Trophoblast cell (in vitro differentiated cells and primary cell): ENCODE data around the gene SSR4.

Experiments used
- DNase-seq, 2 donors: peaks; one replicate each; pipeline ENCODE4 v3.0.0-alpha.2; 2016
- H2AFZ ChIP-seq: 2 replicates; pipeline ENCODE4 v1.6.1; 2013; ENCODE audit warnings: low read length, moderate library complexity, mild to moderate bottlenecking; ENCODE audit not compliant: insufficient read depth, poor library complexity
- H2AK5ac ChIP-seq: 2 replicates; pipeline ENCODE4 v1.6.1; 2013; ENCODE audit warnings: mild to moderate bottlenecking, low read length
- H2BK120ac ChIP-seq: 2 replicates; pipeline ENCODE4 v1.6.1; 2013; ENCODE audit warnings: low read length, mild to moderate bottlenecking, moderate library complexity; ENCODE audit not compliant: insufficient read depth, poor library complexity
- H2BK12ac ChIP-seq: 2 replicates; pipeline ENCODE4 v1.6.1; 2013; ENCODE audit warnings: mild to moderate bottlenecking, low read length, moderate library complexity
- H2BK5ac ChIP-seq: 2 replicates; pipeline ENCODE4 v1.6.1; 2013; ENCODE audit warnings: low read length, low read depth, moderate library complexity, mild to moderate bottlenecking; ENCODE audit not compliant: poor library complexity
- H3K14ac ChIP-seq: 2 replicates; pipeline ENCODE4 v1.6.1; 2013; ENCODE audit warnings: mild to moderate bottlenecking, low read length
- H3K18ac ChIP-seq: 2 replicates; pipeline ENCODE4 v1.6.1; 2013; ENCODE audit warnings: mild to moderate bottlenecking, low read length
- H3K23ac ChIP-seq: 2 replicates; pipeline ENCODE4 v1.6.1; 2013; ENCODE audit warnings: low read length
- H3K27ac ChIP-seq: 2 replicates; pipeline ENCODE4 v1.5.1; 2013; ENCODE audit warnings: low read depth, mild to moderate bottlenecking, inconsistent platforms, low read length, moderate library complexity
- H3K27me3 ChIP-seq: 2 replicates; pipeline ENCODE4 v1.6.1; 2013; ENCODE audit warnings: inconsistent platforms, mild to moderate bottlenecking, low read length, moderate library complexity; ENCODE audit not compliant: insufficient read depth
- H3K36me3 ChIP-seq, 2 experiments: 1 replicate in 1 of 2; 2 replicates in 1 of 2; pipeline ENCODE4 v1.6.1; 2013; ENCODE audit warnings: low read length in 2 of 2, mild to moderate bottlenecking in 2 of 2, moderate library complexity in 1 of 2; ENCODE audit not compliant: insufficient read depth in 2 of 2, control insufficient read depth in 1 of 2
- H3K4ac ChIP-seq: 2 replicates; pipeline ENCODE4 v1.6.1; 2013; ENCODE audit warnings: low read depth, mild to moderate bottlenecking, low read length, moderate library complexity
- H3K4me1 ChIP-seq, 2 experiments: 1 replicate in 1 of 2; 2 replicates in 1 of 2; pipeline ENCODE4 v1.6.1; 2013; ENCODE audit warnings: low read length in 2 of 2, mild to moderate bottlenecking in 2 of 2, moderate library complexity in 1 of 2; ENCODE audit not compliant: insufficient read depth in 2 of 2, control insufficient read depth in 1 of 2
- H3K4me2 ChIP-seq: 2 replicates; pipeline ENCODE4 v1.6.1; 2013; ENCODE audit warnings: inconsistent platforms, mild to moderate bottlenecking, low read length, moderate library complexity
- H3K4me3 ChIP-seq: 2 replicates; pipeline ENCODE4 v1.5.1; 2013; ENCODE audit warnings: mild to moderate bottlenecking, low read depth, low read length, inconsistent platforms
- H3K79me1 ChIP-seq: one replicate; pipeline ENCODE4 v1.6.1; 2013; ENCODE audit warnings: low read length
- H3K79me2 ChIP-seq: 2 replicates; pipeline ENCODE4 v1.6.1; 2013; ENCODE audit warnings: low read length, mild to moderate bottlenecking; ENCODE audit not compliant: control insufficient read depth, insufficient read depth, poor library complexity
- H3K9ac ChIP-seq: 2 replicates; pipeline ENCODE4 v1.6.1; 2013; ENCODE audit warnings: mild to moderate bottlenecking, low read length
- H3K9me3 ChIP-seq: 2 replicates; pipeline ENCODE4 v1.6.1; 2013; ENCODE audit warnings: low read depth, mild to moderate bottlenecking, control low read depth, inconsistent platforms, low read length; ENCODE audit not compliant: insufficient read depth
- H4K12ac ChIP-seq: 2 replicates; pipeline ENCODE4 v1.6.1; 2013; ENCODE audit warnings: low read depth, mild to moderate bottlenecking, low read length, moderate library complexity
- H4K8ac ChIP-seq: 2 replicates; pipeline ENCODE4 v1.6.1; 2013; ENCODE audit warnings: low read depth, mild to moderate bottlenecking, low read length, moderate library complexity
- H4K91ac ChIP-seq: one replicate; pipeline ENCODE4 v1.6.1; 2013; ENCODE audit warnings: low read depth, mild to moderate bottlenecking, low read length, moderate library complexity
- WGBS: extraction: QIAGEN DNeasy Blood & Tissue Kit; methylation state at CpG from one replicate; pipeline ENCODE4 v1.1.7; 2013; ENCODE audit warnings: missing lambda C conversion rate; ENCODE audit not compliant: insufficient read length, insufficient coverage; ENCODE audit errors: extremely low coverage; 5-methylcytosine and 5-hydroxymethylcytosine counted together

The SSR4 gene

GRCh38 chrX:153783378-153784013 is 11.0 kb upstream of the SSR4 start:
- Histone ChIP-seq H3K18ac (no peak overlapping the region), H3K14ac (no peak overlapping the region), H2BK12ac (no peak overlapping the region), H4K8ac (no peak overlapping the region), H4K91ac (no peak overlapping the region), H2BK5ac (no peak overlapping the region), H3K79me2 (no peaks in the 10 kb centered on the region), H3K4me1 (no peaks in the 10 kb centered on the region), H3K9me3 (no peaks in the 10 kb centered on the region), H3K23ac (no peak overlapping the region), H3K27me3 (no peaks in the 10 kb centered on the region), H3K79me1 (no peaks in the 10 kb centered on the region), H3K4me2 (no peak overlapping the region), H3K4ac (no peak overlapping the region), H2AK5ac (no peak overlapping the region), H2AFZ (no peak overlapping the region), H3K4me3 (no peak overlapping the region), H4K12ac (no peak overlapping the region), H2BK120ac (no peak overlapping the region), H3K36me3 (peaks cover 33 to 41% of the 10 kb centered on the region in 2 experiments), H3K27ac (no peak overlapping the region), H3K9ac (no peak overlapping the region)
- DNase-seq = no peak
- no CpG with 5 or more reads among the region's 24 CpGs for WGBS

- Histone ChIP-seq H3K9ac (no peak overlapping the region), H3K4me1 (no peaks in the 10 kb centered on the region), H4K91ac (no peak overlapping the region), H3K27me3 (no peaks in the 10 kb centered on the region), H4K8ac (no peak overlapping the region), H3K79me2 (no peaks in the 10 kb centered on the region), H3K4me2 (no peak overlapping the region), H3K27ac (no peak overlapping the region), H3K4me3 (no peak overlapping the region), H4K12ac (no peak overlapping the region), H3K4ac (no peak overlapping the region), H2BK12ac (no peak overlapping the region), H3K18ac (no peak overlapping the region), H3K23ac (no peak overlapping the region), H3K14ac (no peak overlapping the region), H2BK5ac (no peak overlapping the region), H3K9me3 (no peaks in the 10 kb centered on the region), H2AK5ac (no peak overlapping the region), H3K79me1 (no peaks in the 10 kb centered on the region), H2BK120ac (no peak overlapping the region), H3K36me3 (peaks cover 41 to 48% of the 10 kb centered on the region in 2 experiments), H2AFZ (no peak overlapping the region)
- no CpG with 5 or more reads among the region's 27 CpGs for WGBS
- DNase-seq = no peak
Measured at GRCh38 chrX:153784325-153784967, 10.0 kb upstream of the SSR4 start.

- Histone ChIP-seq H3K18ac (no peak overlapping the region), H2BK5ac (no peak overlapping the region), H4K8ac (no peak overlapping the region), H3K79me1 (no peaks in the 10 kb centered on the region), H3K23ac (no peak overlapping the region), H3K27me3 (no peaks in the 10 kb centered on the region), H3K4ac (no peak overlapping the region), H3K4me2 (no peak overlapping the region), H2BK120ac (no peak overlapping the region), H3K14ac (no peak overlapping the region), H3K9me3 (no peaks in the 10 kb centered on the region), H2AK5ac (no peak overlapping the region), H2AFZ (no peak overlapping the region), H3K27ac (no peak overlapping the region), H3K36me3 (peaks cover 48 to 55% of the 10 kb centered on the region in 2 experiments), H3K9ac (no peak overlapping the region), H2BK12ac (no peak overlapping the region), H4K12ac (no peak overlapping the region), H4K91ac (no peak overlapping the region), H3K4me1 (no peaks in the 10 kb centered on the region), H3K4me3 (no peak overlapping the region), H3K79me2 (no peaks in the 10 kb centered on the region)
- WGBS = no CpG with 5 or more reads among the region's 15 CpGs
- DNase-seq = no peak
Measured at GRCh38 chrX:153786669-153787068, 7.8 kb upstream of the SSR4 start.

- peaks cover 4% of the 10 kb centered on the region for H3K79me2 ChIP-seq
- WGBS = no CpG with 5 or more reads among the region's 12 CpGs
- no peak overlapping the region for H3K18ac ChIP-seq
- H2BK120ac ChIP-seq = no peak overlapping the region
- H3K36me3 ChIP-seq = peaks cover 45 to 56% of the 10 kb centered on the region in 2 experiments
- no peak for DNase-seq
- no peak overlapping the region for H2AK5ac ChIP-seq
- H2AFZ ChIP-seq = no peak overlapping the region
- no peak overlapping the region for H3K23ac ChIP-seq
- no peaks in the 10 kb centered on the region for H3K9me3 ChIP-seq
- H3K4me2 ChIP-seq = no peak overlapping the region
- no peak overlapping the region for H4K8ac ChIP-seq
- no peak overlapping the region for H3K4ac ChIP-seq
- no peak overlapping the region for H3K9ac ChIP-seq
- no peak overlapping the region for H4K12ac ChIP-seq
- no peaks in the 10 kb centered on the region for H3K27me3 ChIP-seq
- H4K91ac ChIP-seq = no peak overlapping the region
- H3K4me3 ChIP-seq = no peak overlapping the region
- H3K4me1 ChIP-seq = peaks cover 0 to 3% of the 10 kb centered on the region in 2 experiments
- no peak overlapping the region for H2BK5ac ChIP-seq
- H2BK12ac ChIP-seq = no peak overlapping the region
- H3K79me1 ChIP-seq = peaks cover 7% of the 10 kb centered on the region
- H3K14ac ChIP-seq = no peak overlapping the region
- H3K27ac ChIP-seq = no peak overlapping the region
Measured at GRCh38 chrX:153789654-153790053, 4.8 kb upstream of the SSR4 start.
